SKM-1 (cell line): ENCODE results near the gene EPB41L1.

Experiments used
- DNase-seq: peaks from one replicate; lab custom pipeline; 2025; ENCODE audit not compliant: unreplicated experiment; lab: John Stamatoyannopoulos, UW

EPB41L1 gene

GRCh38 chr20:36153736-36154699, 522 bp upstream of the EPB41L1 start:
- no peak for DNase-seq

- no peak for DNase-seq
These were observed 1.1 kb downstream of the EPB41L1 start for GRCh38 chr20:36155629-36155971.

GRCh38 chr20:36155991-36156390, 1.5 kb downstream of the EPB41L1 start:
- no peak for DNase-seq

GRCh38 chr20:36157610-36158009, 3.1 kb downstream of the EPB41L1 start:
- no peak for DNase-seq

- DNase-seq: no peak
These were observed 3.7 kb downstream of the EPB41L1 start for GRCh38 chr20:36158160-36158741.

- DNase-seq: no peak
These were observed 5.3 kb downstream of the EPB41L1 start for GRCh38 chr20:36159833-36160232.

GRCh38 chr20:36162272-36162966, 7.9 kb downstream of the EPB41L1 start:
- no peak for DNase-seq

GRCh38 chr20:36167902-36168503, 13.5 kb downstream of the EPB41L1 start:
- DNase-seq: no peak

GRCh38 chr20:36170542-36171215, 16.1 kb downstream of the EPB41L1 start:
- DNase-seq: no peak

GRCh38 chr20:36173451-36173933, 19.0 kb downstream of the EPB41L1 start:
- DNase-seq: peak; percentile 28

- no peak for DNase-seq
These were observed 20.5 kb downstream of the EPB41L1 start for GRCh38 chr20:36175016-36175415.

- no peak for DNase-seq
These were observed 21.0 kb downstream of the EPB41L1 start for GRCh38 chr20:36175475-36175995.

GRCh38 chr20:36177716-36178115, 23.2 kb downstream of the EPB41L1 start:
- no peak for DNase-seq

GRCh38 chr20:36179170-36179945, 24.8 kb downstream of the EPB41L1 start:
- DNase-seq: no peak

- DNase-seq: no peak
These were observed 25.8 kb downstream of the EPB41L1 start for GRCh38 chr20:36180323-36180722.

- DNase-seq: no peak
These were observed 27.5 kb downstream of the EPB41L1 start for GRCh38 chr20:36181934-36182603.

GRCh38 chr20:36182604-36183154, 28.1 kb downstream of the EPB41L1 start:
- no peak for DNase-seq

GRCh38 chr20:36183155-36183944, 28.8 kb downstream of the EPB41L1 start:
- no peak for DNase-seq
